NT2/D1 (cell line): Measurements from ENCODE around the gene TAGLN2.

ENCODE experiments used
- SUZ12 ChIP-seq: IDR thresholded peaks from 2 replicates; pipeline ENCODE4 v1.6.1; 2011; ENCODE audit not compliant: insufficient read length, insufficient read depth; ENCODE audit errors: extremely low read depth
- YY1 ChIP-seq: IDR thresholded peaks from 2 replicates; pipeline ENCODE4 v1.6.1; 2011; ENCODE audit not compliant: insufficient read length, insufficient read depth
- ZNF274 ChIP-seq: IDR thresholded peaks from 2 replicates; pipeline ENCODE4 v1.6.1; 2011; ENCODE audit warnings: mild to moderate bottlenecking, low read depth, low read length

DNA sequence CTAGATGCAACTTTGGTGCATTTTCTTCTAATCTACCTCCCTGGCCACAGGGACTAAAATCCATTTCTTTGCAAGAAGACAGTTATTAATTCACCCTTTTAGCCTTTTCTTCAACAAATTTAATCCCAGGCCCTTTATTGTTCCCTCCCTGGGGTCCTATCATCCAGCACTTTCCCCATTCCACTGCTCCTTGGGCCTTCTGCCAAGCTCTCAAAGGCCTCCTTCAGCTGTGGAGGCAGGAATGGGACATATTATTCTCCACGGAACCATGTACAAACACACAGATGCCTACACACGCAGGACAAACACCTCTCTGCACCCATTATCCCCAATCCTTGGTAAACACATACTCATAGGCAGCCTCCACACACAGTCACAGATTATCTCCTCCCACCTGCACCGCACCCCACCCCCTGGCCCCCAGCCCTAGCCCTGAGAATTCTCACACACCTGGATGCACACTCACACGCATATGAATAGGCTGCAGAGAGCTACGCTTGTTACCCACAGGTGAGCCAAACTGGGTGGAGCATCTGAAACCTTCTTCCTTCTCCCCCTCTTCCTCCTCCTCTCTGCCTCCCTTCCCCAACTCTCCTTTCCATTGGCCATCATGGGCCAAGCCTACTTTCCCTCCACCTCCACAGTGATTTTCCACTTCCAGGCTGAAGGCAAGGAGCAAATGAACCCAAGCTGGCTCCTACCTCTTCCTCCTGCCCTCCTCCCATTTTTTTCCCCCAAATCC, 11.7 kb downstream of the TAGLN2 start:
- TF ChIP-seq ZNF274: no peak
- no peak for TF ChIP-seq SUZ12
- no peak for TF ChIP-seq YY1
